GM19397 (cell line): ENCODE data around the gene FOXN4.

Experiments used
- ATAC-seq: cut with Tn5 transposase; IDR thresholded peaks from one replicate; pipeline ENCODE4 v1.9.1; 2021; ENCODE audit warnings: mild to moderate bottlenecking, moderate library complexity; ENCODE audit not compliant: unreplicated experiment

Gene FOXN4

GRCh38 chr12:109284392-109284791, 24.7 kb downstream of the FOXN4 start:
- no peak for ATAC-seq

GRCh38 chr12:109281452-109281851, 27.6 kb downstream of the FOXN4 start:
- ATAC-seq = no peak

DNA sequence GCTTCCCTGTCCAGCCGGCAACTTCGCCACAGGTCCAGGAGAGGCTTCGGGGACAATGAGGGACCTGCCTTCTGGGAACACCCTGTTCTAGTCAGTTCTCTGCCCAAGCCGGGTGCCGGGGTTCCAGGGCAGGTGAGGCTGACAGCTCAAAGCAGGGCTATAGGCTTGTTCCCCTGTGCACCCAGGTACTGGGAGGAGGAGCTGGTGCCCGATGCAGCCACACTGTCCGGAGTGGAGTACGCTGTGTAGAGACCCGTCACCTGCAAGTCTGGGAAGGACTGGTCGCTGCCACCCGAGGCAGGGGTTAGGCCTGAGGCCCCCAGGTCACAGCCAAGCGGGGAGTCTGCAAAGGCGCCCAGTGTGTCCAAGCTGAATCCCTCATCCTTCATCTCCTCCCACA, 29.6 kb downstream of the FOXN4 start:
- no peak for ATAC-seq

GRCh38 chr12:109278912-109279311, 30.2 kb downstream of the FOXN4 start:
- ATAC-seq = no peak

- no peak for ATAC-seq
These were observed 31.0 kb downstream of the FOXN4 start for GRCh38 chr12:109277899-109278762.

DNA sequence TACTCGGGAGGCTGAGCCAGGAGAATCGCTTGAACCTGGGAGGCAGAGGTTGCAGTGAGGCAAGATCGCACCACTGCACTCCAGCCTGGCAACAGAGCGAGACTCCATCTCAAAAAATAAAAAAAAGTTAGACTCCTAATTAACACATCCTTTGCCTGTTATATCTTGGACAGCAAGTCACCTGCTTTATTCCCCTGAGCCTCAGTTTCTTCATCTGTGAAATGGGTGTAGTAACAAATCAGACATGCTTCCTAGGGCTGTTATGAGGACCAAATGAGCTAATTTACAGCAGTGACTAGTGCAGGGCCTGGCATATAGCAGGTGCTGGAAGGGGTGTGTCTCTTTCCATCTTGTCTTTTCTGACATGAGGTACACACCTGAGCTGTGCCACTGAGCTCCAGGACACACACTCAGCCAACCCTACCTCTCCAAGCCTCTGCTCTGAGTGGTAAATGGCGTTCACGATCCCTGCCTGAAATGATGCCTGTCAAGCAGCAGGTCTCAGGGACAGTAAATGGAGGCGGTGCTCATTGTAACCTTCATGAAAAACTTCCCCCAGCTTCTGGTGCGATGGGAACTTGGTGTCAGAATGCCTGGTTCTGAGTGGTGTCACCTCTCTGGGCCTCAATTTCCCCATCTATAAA, 31.7 kb downstream of the FOXN4 start:
- no peak for ATAC-seq

- no peak for ATAC-seq
These were observed 32.9 kb downstream of the FOXN4 start for GRCh38 chr12:109276160-109276559.

GRCh38 chr12:109275173-109275572, 33.9 kb downstream of the FOXN4 start:
- no peak for ATAC-seq

- no peak for ATAC-seq
These were observed 34.7 kb downstream of the FOXN4 start for GRCh38 chr12:109274381-109274780.

- no peak for ATAC-seq
These were observed 35.7 kb downstream of the FOXN4 start for GRCh38 chr12:109273354-109273753.

DNA sequence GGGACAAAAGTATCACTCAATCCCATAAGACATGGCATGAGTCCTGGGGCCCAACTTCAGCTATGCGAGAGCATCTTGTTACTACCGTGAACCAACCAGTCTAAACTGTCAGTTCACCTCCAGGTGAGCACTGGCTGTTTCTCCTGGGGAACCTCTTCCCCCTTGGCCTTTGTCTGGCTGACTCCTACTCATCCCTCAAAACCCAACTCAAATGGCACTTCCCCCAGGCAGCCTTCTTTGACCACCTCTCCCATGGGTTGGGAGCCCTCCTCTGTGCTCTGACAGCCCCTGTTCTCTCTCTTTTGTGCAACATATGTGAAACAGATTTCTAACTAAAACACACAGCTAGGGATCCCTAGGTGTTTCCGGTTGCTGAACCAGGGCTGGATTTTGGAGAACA, 37.7 kb downstream of the FOXN4 start:
- no peak for ATAC-seq

DNA sequence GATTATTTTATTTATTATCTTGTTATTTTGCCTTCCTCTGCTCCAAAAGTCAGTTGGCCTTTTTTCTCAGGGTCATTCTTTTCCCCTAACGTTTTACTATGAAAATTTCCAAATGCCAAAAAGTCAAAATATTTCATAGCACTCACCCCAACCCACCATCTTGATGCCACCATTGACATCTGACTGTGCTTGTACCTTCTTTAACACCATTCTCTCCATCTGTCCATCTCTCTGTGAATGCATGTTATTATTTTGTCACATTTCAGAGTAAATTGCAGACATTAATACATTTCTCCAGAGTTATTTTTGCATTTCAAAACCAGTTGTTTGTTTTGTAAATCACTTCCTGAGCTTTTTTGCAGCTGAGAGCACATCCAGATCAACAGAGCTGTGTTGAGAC, 38.6 kb downstream of the FOXN4 start:
- ATAC-seq = no peak

DNA sequence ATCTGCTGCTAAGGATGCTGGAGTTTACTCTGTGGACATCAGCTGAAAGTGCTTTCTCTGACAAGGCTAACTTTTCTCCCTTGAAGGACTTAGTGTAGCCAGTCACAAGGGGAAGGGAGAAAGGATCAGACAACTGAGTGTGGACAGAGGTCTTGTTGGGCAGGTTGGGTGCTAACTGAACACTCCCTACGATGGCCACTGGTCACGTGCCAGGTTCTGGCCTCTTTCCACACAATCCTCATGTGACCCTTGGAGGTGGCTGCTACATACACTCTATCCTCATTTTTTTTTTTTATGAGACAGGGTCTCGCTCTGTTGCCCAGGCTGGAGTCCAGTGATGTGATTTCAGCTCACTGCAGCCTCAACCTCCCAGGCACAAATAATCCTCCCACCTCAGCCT, 39.7 kb downstream of the FOXN4 start:
- no peak for ATAC-seq

GRCh38 chr12:109268896-109269295, 40.2 kb downstream of the FOXN4 start:
- no peak for ATAC-seq

DNA sequence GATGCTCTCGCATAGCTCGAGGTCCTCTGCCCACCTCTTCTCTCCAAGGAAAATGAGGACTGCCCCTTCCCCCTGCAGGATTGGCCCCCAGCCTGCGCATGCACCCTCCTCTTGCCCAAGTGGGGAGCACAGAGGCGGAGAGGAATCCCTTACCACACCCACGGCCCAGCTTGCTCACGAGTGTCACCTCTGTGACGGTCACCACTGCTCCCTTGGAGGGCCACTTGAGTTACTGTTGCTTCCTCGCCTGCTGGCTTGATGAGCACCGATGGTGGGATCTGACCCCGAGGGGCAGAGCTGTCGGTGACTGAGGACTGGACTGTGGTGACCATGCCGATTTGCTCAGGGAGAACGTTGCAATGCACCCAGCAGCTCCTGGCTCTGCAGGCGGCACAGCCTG, 41.7 kb downstream of the FOXN4 start:
- no peak for ATAC-seq

DNA sequence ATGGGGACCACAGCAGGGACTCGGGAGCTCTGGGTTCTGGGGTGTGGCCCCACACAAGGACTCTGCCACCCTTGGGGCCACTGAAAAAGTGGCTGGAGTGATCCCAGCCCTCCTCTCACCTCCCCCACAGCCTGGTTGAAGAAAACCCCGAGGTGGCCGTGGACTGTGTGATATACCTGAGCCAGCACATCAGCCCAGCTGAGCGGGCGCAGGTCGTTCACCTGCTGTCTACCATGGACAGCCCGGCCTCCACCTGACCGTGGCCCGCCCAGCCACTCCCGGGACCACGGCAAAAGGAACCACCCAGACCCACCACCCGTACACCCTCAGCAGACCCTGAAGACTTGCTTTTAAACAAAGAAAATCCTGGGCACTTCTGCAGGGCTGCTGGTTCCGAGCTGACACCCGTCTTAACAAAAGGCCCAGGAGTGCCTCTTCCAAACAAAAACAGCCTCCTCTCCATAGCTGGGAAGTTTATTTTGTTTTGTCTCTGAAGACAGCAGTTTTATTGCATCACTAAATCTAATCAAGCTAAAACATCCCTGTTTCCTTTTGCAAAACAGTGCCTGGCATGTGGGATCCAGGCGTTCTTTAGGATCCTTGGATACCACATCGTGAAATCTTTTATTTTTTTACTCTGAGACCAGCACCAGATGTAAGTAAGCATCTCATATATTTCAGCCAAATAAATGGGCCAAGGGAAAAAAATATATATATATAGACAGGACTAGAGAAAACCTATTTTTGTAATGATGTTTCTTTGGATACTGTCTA, 42.8 kb downstream of the FOXN4 start:
- ATAC-seq = no peak

- no peak for ATAC-seq
These were observed 44.0 kb downstream of the FOXN4 start for GRCh38 chr12:109264943-109265650.

GRCh38 chr12:109264095-109264942, 44.8 kb downstream of the FOXN4 start:
- no peak for ATAC-seq

DNA sequence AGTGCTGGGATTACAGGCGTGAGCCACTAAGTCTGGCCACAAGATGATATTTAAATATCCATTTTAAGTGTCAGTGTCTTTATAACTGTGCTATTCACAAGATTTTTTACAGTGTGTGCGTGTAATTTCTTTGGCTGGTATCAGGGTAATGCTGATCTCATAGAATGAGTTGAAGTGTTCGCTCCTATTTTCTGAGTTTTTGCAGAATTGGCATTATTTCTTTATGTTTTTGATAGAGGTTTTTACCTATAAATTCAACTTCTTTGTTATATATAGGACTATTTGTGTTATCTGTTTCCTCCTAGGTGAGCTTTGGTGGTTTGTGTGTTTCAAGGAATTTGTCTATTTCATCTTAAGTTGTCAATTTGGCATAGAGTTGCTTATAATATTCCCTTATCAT, 45.6 kb downstream of the FOXN4 start:
- no peak for ATAC-seq

DNA sequence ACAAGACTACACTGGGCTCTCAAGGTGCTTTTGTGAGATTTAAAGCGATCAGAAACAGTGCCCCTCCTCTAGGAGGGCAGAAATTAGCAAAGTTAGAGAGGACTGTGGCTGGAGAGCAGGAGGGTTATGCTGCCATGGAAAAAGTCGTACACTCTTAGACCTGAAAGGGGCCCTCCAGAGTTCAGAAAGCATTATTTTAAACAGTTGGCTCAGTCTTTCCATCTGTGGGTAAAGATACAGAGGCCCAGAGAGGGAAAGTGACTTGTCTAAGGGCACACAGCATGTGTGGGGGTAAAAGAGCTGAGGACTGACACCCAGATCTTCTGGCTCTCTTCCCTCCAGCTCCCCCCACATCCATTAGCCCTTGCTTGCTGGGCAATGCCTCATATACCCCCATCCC, 47.1 kb downstream of the FOXN4 start:
- ATAC-seq = no peak
